Stimulated activated CD8-positive, alpha-beta memory T cell treated with anti-CD3 and anti-CD28 coated beads, Interleukin-15, amount 100 ng/mL, for 48 hours (primary cell): ENCODE data around the gene KIF1C.
"Not testable (repeated sequence)": the region's sequence is repeated elsewhere in the genome, so short reads cannot be mapped to it uniquely, and the experiment has no call there.

Source experiments
- DNase-seq, 2 donors: peaks; one replicate each; pipeline ENCODE4 v3.0.0-alpha.2; 2020; ENCODE audit warnings: low read depth in 2 of 2

KIF1C gene

DNA sequence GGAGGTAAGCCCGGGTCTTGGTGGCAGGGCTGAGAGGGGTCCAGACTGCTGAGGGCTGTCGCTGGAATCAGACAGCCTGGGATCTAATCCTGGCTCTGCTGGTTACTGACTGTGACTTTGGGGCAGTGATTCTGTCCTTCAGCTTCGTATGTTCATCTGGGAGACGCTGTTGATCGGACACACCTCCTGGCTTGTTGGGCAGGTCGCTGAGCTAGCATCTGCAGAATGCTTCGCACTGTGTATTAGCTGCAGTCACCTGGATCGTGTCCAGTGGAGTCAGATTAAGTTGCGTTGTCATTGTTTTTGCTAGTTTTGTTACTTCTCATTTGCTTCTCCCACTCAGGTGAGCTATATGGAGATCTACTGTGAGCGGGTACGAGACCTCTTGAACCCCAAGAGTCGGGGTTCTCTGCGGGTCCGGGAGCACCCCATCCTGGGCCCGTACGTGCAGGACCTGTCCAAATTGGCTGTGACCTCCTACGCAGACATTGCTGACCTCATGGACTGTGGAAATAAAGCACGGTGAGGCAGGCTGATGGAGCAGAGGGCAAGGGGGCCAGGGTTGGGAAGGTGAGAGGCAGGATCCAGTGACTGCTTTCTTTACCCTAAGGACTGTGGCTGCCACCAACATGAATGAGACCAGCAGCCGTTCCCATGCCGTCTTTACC lies 4.5 kb downstream of the KIF1C start:
- no peak for DNase-seq

DNA sequence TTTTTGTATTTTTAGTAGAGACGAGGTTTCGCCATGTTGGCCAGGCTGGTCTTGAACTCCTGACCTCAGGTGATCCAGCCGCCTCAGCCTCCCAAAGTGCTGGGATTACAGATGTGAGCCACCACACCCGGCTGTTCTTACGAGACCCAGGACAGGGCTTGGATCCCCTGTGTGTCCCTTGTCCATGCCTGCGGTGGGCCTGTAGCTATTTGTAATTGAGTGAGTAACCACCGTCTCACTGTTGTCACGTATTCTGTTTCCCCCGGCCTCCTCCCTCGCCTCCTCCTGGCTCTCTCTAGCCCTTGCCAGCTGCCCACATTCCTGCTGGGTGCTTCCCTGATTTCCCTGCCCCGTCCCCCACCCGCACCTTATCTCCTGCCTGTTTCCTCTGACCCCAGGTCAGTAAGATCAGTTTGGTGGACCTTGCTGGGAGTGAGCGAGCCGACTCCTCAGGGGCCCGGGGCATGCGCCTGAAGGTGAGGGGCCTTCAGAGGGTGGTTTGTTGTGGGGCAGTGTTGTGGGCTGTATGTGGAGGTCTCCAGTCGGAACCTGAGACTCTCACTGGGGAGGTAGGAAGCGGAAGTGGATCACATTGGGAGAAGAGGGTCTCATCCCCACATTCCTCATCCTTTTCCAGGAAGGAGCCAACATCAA lies 5.6 kb downstream of the KIF1C start:
- DNase-seq: no peak

DNA sequence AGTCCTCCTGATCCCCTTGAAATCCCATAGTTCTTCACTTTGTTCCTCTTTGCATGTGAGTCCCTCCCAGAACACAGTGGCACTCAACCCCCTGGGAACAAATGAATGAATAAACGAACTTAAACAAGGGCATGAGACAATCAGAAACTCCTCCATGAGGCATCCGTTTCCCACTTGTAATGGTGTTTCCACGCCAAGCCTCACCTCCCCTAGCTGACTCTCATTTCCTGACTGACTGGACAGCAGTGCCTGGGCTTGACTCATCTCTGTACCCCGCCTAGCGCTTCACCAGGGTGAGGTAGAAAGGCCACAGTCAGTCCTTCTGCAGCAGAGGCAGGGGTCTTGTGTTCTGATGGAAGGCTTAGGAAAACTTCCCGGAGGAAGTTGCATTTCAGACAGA lies 14.2 kb downstream of the KIF1C start:
- peak; percentile 27 to 29 for DNase-seq

DNA sequence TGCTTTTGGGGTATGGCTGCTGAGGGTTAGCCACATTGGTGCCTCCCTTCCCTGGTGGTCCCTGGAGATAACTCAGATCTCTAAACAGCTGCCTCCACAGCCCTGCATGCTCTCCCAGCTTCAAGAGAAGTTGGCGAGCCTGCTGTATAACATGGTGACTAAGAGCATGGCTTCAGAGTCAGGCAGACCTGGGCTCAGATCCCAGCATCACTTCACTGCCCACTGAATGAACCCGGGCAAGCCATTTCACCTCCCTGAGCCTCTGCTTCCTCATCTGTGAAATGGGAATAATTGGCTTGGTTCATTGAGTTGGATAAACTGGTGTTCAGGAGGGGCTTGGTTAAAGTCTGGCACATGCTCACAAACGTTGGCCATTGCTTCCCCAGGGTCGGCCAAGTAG lies 16.6 kb downstream of the KIF1C start:
- DNase-seq: no peak

DNA sequence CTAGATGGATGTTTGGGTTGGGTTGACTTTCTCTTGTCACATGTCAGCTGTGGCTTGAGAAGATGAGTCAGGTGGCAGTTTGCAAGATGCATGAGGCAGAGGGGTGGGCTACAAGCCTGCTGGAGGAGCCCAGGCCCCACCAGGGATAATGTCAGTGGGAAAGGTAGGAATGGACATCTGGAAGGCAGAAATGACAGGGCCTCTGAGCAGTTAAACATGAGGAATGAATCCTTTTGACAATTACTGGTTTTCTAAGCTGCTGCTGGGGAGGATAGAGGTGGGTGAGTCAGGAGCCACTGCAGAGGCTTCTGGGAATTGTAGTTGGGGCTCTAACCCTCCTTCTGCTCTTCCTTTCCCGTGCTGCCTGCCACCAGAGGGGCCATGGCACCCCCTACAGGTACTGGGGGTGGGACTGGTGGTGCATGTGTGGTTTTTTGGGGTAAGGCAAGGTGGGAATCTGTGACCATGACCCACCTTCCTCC lies 21.8 kb downstream of the KIF1C start:
- DNase-seq: peak in 1 of 2 donors; percentile 50

DNA sequence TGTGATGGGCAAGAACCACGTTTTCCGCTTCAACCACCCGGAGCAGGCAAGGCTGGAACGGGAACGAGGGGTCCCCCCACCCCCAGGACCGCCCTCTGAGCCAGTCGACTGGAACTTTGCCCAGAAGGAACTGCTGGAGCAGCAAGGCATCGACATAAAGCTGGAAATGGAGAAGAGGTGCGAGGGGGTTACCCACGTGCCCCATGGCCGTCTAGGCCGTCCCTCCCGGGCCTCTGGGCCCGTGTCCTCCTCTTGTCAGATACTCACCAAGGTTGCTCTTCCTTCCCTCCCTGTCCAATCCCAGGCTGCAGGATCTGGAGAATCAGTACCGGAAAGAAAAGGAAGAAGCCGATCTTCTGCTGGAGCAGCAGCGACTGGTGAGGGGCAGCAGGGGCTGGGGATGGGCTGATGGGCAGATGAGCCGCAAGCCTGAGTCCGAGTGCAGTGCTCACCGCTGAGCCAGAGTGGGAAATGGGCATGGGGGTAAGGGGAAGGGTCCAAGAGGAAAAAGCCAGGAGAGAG lies 22.8 kb downstream of the KIF1C start:
- no peak for DNase-seq

DNA sequence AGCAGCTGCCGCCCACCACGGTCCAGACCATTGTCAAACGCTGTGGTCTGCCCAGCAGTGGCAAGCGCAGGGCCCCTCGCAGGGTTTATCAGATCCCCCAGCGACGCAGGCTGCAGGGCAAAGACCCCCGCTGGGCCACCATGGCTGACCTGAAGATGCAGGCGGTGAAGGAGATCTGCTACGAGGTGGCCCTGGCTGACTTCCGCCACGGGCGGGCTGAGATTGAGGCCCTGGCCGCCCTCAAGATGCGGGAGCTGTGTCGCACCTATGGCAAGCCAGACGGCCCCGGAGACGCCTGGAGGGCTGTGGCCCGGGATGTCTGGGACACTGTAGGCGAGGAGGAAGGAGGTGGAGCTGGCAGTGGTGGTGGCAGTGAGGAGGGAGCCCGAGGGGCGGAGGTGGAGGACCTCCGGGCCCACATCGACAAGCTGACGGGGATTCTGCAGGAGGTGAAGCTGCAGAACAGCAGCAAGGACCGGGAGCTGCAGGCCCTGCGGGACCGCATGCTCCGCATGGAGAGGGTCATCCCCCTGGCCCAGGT lies 24.5 kb downstream of the KIF1C start:
- DNase-seq: no peak

DNA sequence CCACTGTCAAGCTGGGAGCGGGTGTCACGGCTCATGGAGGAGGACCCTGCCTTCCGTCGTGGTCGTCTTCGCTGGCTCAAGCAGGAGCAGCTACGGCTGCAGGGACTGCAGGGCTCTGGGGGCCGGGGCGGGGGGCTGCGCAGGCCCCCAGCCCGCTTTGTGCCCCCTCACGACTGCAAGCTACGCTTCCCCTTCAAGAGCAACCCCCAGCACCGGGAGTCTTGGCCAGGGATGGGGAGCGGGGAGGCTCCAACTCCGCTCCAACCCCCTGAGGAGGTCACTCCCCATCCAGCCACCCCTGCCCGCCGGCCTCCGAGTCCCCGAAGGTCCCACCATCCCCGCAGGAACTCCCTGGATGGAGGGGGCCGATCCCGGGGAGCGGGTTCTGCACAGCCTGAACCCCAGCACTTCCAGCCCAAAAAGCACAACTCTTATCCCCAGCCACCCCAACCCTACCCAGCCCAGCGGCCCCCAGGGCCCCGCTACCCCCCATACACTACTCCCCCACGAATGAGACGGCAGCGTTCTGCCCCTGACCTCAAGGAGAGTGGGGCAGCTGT lies 25.9 kb downstream of the KIF1C start:
- DNase-seq: no peak

DNA sequence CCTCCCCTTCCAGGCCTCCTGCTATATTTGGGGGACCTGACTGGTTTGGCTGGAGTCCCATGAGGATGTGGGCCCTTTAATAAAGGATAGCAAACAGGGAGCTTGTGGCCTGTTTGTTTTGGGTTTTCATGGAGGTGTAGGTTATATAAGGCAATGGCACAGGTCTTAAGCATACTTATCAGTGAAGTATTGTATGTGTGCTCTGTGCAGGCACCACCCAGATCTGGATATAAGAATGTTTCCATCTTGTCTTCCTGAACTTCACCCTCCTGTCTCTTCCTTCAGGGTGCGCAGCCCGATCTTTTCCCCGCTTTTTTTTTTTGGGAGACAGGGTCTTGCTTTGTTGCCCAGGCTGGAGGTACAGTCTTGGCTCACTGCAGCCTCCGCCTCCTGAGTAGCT lies 26.9 kb downstream of the KIF1C start:
- DNase-seq: no peak

DNA sequence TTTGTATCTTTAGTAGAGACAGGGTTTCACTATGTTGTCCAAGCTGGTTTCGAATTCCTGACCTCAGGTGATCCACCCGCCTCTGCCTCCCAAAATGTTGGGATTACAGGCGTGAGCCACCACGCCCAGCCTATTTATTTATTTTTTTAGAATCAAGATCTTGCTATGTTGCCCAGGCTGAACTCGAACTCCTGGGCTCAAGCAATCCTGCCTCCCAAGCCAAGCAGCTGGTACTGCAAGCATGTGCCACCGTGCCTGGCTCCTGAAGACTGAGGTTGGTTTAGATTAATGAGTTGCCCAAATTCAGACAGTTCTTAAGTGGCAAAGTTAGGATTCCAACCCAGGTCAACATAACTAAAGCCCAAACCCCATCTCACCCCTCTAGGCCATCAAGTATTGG lies 29.5 kb downstream of the KIF1C start:
- DNase-seq: no peak

DNA sequence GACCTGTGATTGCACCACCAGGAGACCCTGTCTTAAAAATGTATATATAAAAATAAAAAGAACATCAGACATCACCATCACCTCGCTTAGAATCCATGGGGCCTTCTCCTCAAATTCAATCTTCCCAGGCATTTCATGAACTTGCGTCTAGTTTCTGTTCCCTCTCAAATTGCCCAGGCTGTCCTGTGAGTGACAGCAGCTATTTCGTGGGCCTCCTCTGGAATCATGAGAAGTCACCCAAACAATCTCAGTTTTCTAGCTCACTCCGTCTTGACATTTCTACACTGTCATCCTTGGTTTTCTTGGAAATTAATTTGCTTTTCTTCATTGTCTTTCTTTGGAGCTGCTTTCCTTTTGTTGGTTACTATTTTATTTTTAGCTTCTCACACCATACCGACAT lies 30.2 kb downstream of the KIF1C start:
- no peak for DNase-seq

DNA sequence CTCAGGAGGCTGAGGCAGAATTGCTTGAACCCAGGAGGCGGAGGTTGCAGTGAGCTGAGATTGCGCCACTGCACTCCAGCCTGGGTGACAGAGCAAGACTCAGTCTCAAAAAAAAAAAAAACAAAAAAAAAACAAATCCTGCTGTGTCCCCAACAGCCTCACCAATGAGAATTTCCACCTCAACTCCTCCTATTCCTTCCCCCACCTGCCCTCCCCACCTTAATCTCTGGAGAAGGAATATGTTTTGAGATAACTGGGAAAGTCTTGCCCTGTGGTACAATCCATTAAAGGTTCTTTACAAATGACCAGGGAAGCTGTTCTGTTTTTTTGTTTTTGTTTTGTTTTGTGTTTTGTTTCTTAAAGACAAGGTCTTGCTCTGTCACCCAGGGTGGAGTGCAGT lies 32.4 kb downstream of the KIF1C start:
- not testable (repeated sequence) for DNase-seq

DNA sequence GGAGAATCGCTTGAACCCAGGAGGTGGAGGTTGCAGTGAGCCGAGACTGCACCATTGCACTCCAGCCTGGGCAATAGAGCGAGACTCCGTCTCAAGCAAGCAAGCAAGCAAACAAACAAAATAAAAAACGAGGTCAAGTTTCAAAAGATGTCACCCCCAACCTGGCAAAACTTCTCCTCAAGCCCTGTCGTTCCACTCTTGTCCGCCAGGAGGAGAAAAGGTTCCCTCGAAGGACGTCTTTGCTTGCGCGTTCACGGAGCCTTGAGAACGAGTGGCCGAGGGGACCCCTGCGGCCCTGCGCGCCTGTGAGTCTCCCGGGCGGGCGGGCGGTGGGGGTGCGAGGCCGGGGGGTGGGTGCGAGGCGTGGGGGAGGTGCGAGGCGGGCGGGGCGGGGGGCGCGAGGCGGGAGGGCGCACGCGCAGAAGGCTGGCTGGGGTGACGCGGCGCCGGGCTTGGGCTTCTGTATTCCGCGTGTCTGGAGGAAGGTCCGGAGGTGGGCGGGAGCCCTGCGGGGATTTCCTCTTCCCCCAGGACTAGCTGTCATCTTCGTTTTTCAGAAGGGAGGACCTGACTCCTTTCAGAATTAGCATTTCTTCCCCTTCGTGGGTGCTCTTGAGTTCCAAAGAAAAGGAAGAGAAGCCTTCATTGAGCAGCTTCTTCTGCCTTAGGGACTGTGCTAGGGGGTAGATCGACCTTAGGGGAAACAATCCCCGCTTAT lies 33.8 kb downstream of the KIF1C start:
- peak; percentile 72 to 78 for DNase-seq

DNA sequence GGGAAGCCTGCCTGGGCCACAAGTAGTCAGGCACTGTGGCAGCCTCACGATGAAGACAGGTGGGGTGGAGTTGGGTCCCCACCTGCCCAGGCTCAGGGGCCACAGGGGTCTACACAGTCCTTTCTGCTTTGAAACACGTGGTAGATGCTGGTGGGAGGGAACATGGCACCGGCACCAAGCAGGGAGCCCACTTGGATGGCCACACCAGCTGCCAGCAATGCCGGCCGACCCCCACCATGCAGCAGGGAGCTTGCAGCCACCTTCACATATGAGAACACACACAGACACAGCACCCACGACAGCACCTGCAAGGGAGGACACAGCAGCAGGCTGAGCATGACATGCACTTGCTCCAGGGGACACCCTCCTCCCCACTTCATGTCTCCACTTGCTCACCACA lies 35.1 kb downstream of the KIF1C start:
- DNase-seq: no peak

DNA sequence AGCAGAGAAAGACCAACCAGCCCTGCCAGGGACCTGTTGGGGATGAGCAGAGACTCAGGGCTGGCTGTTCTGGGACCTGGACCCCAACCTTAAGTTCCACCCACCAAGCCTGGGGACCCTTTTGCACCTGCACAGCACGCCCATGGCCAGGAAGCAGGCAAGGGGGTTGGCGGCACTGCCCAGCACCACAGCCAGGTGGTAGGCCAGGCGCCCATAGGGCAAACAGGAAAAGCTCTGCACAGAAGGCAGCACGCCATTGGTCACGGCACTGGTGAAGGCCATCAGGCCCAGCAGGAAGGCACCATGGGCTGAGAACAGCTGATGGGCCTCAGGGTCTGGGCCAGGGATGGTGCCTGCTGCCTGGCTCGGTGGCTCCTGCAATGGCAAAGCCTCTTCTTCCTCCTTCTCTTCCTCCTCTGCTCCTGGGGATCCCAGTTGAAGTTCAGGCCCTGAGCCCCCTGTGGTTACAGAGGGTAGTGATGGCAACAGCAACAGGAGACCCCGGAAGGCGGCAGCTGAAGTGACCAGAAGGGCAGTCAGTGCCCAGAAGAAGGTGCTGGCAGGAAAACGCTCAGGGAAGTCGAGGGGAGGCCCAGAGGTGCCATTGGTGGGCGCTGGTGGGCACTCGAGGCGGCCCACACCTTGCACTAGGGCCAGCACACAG lies 35.7 kb downstream of the KIF1C start:
- DNase-seq: no peak

DNA sequence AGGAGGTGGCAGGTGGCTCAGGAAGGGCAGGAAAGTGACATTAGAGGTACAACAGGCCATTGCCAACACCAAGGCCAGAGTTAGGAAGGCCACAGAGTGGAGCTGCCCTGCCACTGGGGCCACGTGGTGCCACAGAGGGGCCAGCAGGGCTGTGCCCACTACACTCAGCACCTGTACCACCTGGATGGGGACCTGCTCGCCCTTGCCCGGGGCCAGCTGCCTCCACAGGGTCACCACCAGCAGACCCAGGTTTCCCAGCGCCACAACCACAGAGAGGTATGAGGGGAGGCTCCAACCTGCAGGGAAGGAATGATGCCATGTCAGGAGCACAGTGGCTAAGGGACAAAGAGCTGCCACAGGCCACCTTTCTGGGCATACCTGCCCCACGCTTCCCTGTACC lies 36.3 kb downstream of the KIF1C start:
- no peak for DNase-seq

DNA sequence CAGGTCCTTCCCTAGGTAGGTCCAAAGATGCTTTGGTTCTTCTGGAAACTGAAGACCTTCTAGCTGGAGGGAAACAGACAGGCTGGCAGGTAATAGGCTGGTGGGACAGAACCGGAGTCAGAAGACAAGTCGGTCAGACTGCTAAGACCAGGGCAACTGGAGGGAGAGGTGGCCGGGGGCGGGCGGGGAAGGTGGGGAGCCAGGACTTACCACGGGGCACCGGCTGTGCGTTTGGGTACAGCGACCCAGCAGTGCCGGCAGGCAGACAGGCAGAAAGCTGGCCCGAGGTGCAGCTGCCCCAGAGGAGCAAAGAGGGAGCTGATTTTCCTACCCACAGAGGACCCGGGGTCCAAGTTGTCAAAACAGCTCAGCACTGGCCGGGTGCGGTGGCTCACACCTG lies 36.9 kb downstream of the KIF1C start:
- DNase-seq: no peak

DNA sequence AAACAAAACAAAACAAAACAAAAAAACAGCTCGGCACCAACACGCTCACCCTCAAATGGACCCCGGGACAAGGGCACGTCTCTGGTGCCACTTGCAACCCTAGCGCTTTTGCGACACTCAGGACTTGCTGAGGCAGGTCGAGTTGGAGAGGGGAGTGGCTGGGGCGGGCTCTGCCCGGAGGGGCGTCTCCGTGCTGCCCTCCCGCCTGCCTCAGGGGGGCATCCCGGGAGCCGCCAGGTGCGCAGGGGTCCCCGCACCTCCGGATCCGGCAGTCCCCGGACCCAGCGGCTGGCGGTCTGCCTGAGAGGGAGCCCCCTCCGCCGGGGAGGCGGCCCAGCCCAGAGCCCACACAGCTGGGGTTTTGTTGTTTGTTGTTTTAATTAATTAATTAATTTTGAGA lies 37.6 kb downstream of the KIF1C start, which contains the start of gene SLC52A1:
Gene SLC52A1, minus strand, starts transcription at position 112 of the 400 bp plus-strand sequence. CDS start 820 bp downstream, outside the sequence.
- no peak for DNase-seq

DNA sequence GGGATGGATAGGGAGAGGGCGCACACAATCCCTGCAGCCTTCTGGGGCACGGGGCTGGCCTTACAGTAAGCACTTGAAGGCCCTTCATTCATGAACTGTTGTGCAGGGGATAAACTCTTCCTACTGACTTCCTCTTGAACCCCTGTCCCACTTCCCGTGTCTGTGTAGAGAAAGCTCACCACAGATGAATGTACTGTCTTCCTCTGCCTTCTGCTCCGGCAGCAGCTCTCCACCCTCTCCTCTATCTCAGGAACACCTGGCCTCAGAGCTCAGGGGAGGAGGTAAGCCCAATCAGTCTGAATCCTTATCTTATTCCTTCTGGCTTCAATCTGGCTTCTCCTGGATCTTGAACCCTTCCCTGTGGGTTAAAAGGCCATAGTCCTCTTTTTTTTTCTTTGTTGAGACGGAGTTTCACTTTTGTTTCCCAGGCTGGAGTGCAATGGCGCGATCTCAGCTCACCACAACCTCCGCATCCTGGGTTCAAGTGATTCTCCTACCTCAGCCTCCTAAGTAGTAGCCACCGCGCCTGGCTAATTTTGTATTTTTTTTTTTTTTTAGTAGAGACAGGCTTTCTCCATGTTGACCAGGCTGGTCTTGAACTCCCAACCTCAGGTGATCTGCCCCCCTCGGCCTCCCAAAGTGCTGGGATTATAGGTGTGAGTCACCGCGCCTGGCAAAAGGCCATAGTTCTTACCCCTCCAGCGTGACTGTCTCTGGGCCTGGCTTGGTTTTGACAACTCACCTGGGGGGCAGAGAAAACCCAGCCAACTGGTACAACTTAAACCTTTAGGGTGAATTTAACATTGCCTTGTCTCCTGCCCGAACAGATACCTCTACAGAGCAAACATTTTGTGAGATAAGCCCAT lies 44.6 kb downstream of the KIF1C start:
- DNase-seq: no peak

DNA sequence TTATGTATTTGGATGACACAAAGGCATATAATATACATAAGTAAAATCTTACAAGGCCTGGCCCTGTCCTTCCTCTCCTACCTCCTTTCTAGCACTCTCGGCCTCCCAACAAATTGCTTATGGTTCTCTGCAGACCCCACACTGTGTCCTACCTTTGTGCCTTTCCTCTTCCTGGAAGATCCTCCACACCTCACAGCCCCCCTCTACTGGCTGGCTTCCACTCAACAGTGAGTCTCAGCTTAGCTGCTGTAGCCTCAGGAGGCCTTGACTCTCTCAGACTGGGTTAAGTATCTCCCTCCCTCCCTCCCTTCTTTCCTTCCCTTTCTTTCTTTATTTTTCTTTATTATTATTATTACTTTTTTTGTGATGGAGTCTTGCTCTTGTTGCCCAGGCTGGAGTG lies 45.8 kb downstream of the KIF1C start:
- DNase-seq: no peak
